C4-2B (cell line): Measurements from ENCODE around the gene CCDC188.

ENCODE experiments used
- H3K27ac ChIP-seq: fragments of 450-650 bp; 2 replicates; pipeline ENCODE4 v1.5.1; 2017
- CTCF ChIP-seq: fragments of 450-650 bp; conservative IDR thresholded peaks from 2 replicates; pipeline ENCODE4 v1.5.1; 2017; ENCODE audit warnings: mild to moderate bottlenecking
- ZFX ChIP-seq: fragments of 450-650 bp; IDR thresholded peaks from 2 replicates; pipeline ENCODE4 v1.6.1; 2017

CCDC188 gene

GRCh38 chr22:20173772-20174171 lies 22.9 kb upstream of the CCDC188 start:
- no peak overlapping the region for H3K27ac ChIP-seq
- TF ChIP-seq ZFX (no peak), CTCF (no peak)

GRCh38 chr22:20173246-20173645 lies 22.4 kb upstream of the CCDC188 start:
- no peak for TF ChIP-seq ZFX
- no peak for TF ChIP-seq CTCF

GRCh38 chr22:20172141-20172613 lies 21.3 kb upstream of the CCDC188 start:
- no peak overlapping the region for H3K27ac ChIP-seq
- TF ChIP-seq ZFX = no peak
- no peak for TF ChIP-seq CTCF

More at GRCh38 chr22:20173246-20173645, 22.4 kb upstream of the CCDC188 start:
- no peak overlapping the region for H3K27ac ChIP-seq

GRCh38 chr22:20171288-20172140 lies 20.7 kb upstream of the CCDC188 start:
- no peak overlapping the region for H3K27ac ChIP-seq
- no peak for TF ChIP-seq ZFX
- no peak for TF ChIP-seq CTCF

- H3K27ac ChIP-seq = no peak overlapping the region
- TF ChIP-seq ZFX (no peak), CTCF (no peak)
These were observed 19.3 kb upstream of the CCDC188 start for GRCh38 chr22:20170170-20170569.

GRCh38 chr22:20169253-20169822 lies 18.5 kb upstream of the CCDC188 start:
- no peak overlapping the region for H3K27ac ChIP-seq
- TF ChIP-seq CTCF = no peak
- no peak for TF ChIP-seq ZFX

GRCh38 chr22:20167643-20168322 lies 16.9 kb upstream of the CCDC188 start:
- TF ChIP-seq CTCF (no peak), ZFX (no peak)
- no peak overlapping the region for H3K27ac ChIP-seq
